Retinal pigment epithelial cell (primary cell): ENCODE results near the gene NRP2.
A peak's percentile ranks its signal among the peaks of the same experiment; 100 is the strongest.

ENCODE experiments used
- DNase-seq: peaks from one replicate; pipeline ENCODE4 v3.0.0-alpha.2; 2010; ENCODE audit warnings: low read depth
- H3K4me3 ChIP-seq: 2 replicates; pipeline ENCODE4 v1.5.1; 2011; ENCODE audit warnings: mild to moderate bottlenecking, low read length, control low read depth, moderate library complexity
- CTCF ChIP-seq: conservative IDR thresholded peaks from 2 replicates; pipeline ENCODE4 v1.5.1; 2011; ENCODE audit warnings: low read depth, low read length, control low read depth, inconsistent platforms

Gene NRP2

GRCh38 chr2:205701509-205701908 is 19.2 kb downstream of the NRP2 start:
- no peak for TF ChIP-seq CTCF

GRCh38 chr2:205702576-205702975 is 20.3 kb downstream of the NRP2 start:
- H3K4me3 ChIP-seq = no peak overlapping the region
- DNase-seq = no peak
- no peak for TF ChIP-seq CTCF

More at GRCh38 chr2:205701509-205701908, 19.2 kb downstream of the NRP2 start:
- no peak overlapping the region for H3K4me3 ChIP-seq
- no peak for DNase-seq

- no peak for DNase-seq
- H3K4me3 ChIP-seq = no peak overlapping the region
- TF ChIP-seq CTCF = no peak
Measured at GRCh38 chr2:205703471-205704126, 21.3 kb downstream of the NRP2 start.

- H3K4me3 ChIP-seq = no peak overlapping the region
- DNase-seq = no peak
Measured at GRCh38 chr2:205704127-205704741, 21.9 kb downstream of the NRP2 start.

GRCh38 chr2:205705511-205706349 is 23.4 kb downstream of the NRP2 start:
- no peak for TF ChIP-seq CTCF
- no peak overlapping the region for H3K4me3 ChIP-seq
- DNase-seq = no peak

More at GRCh38 chr2:205704127-205704741, 21.9 kb downstream of the NRP2 start:
- no peak for TF ChIP-seq CTCF

GRCh38 chr2:205706769-205707381 is 24.6 kb downstream of the NRP2 start:
- no peak for TF ChIP-seq CTCF
- DNase-seq = peak; percentile 63
- no peak overlapping the region for H3K4me3 ChIP-seq
